SU-DHL-6 (cell line): ENCODE results near the gene PHLDA2.
A peak's percentile ranks its signal among the peaks of the same experiment; 100 is the strongest.

Experiments used
- H2AFZ ChIP-seq: fragments of 200-600 bp; sonication (generic); 2 replicates; pipeline ENCODE4 v1.6.1; 2014; ENCODE audit warnings: low read depth, mild to moderate bottlenecking, moderate library complexity, mixed read lengths, antibody characterized with exemption, low read length; ENCODE audit not compliant: severe bottlenecking
- H3F3A ChIP-seq: fragments of 200-600 bp; shearing (Covaris generic); 2 replicates; pipeline ENCODE4 v1.6.0; 2016; ENCODE audit warnings: antibody characterized with exemption, mild to moderate bottlenecking; ENCODE audit not compliant: insufficient read depth
- H3K27ac ChIP-seq: fragments of 200-600 bp; sonication (generic); 2 replicates; pipeline ENCODE4 v1.5.1; 2016; ENCODE audit warnings: low read depth, mild to moderate bottlenecking, low read length, moderate library complexity, mixed read lengths
- H3K27me3 ChIP-seq: fragments of 200-600 bp; sonication (generic), shearing (Covaris generic); 2 replicates; pipeline ENCODE4 v1.6.0; 2014; ENCODE audit warnings: mild to moderate bottlenecking, low read length
- H3K36me3 ChIP-seq: fragments of 200-600 bp; sonication (generic); 2 replicates; pipeline ENCODE4 v1.6.1; 2014; ENCODE audit warnings: mild to moderate bottlenecking, low read length, mixed read lengths
- H3K4me2 ChIP-seq: fragments of 300-600, 200-600 bp; shearing (Covaris generic), sonication (generic); 2 replicates; pipeline ENCODE4 v1.6.0; 2014; ENCODE audit warnings: low read length, low read depth, mild to moderate bottlenecking; ENCODE audit not compliant: poor library complexity, severe bottlenecking
- H3K4me3 ChIP-seq: fragments of 200-600 bp; sonication (generic); 2 replicates; pipeline ENCODE4 v1.5.1; 2014; ENCODE audit warnings: antibody characterized with exemption, low read length, mild to moderate bottlenecking, mixed read lengths; ENCODE audit not compliant: insufficient read depth, poor library complexity, severe bottlenecking
- H3K79me2 ChIP-seq: fragments of 200-600 bp; sonication (generic); 2 replicates; pipeline ENCODE4 v1.6.1; 2014; ENCODE audit warnings: mild to moderate bottlenecking, low read length, moderate library complexity; ENCODE audit not compliant: insufficient read depth
- H3K9ac ChIP-seq: fragments of 200-600 bp; sonication (generic); 2 replicates; pipeline ENCODE4 v1.7.0; 2014; ENCODE audit warnings: mild to moderate bottlenecking, low read length
- H3K9me2 ChIP-seq: fragments of 200-600 bp; sonication (generic); replicated peaks from 2 replicates; pipeline ENCODE4 v1.6.1; 2014; ENCODE audit warnings: low read length; ENCODE audit not compliant: insufficient read depth
- H3K9me3 ChIP-seq: fragments of 200-600 bp; sonication (generic); 2 replicates; pipeline ENCODE4 v1.6.1; 2014; ENCODE audit warnings: low read length, mixed read lengths; ENCODE audit not compliant: insufficient read depth
- H4K20me1 ChIP-seq: fragments of 200-600 bp; sonication (generic); 2 replicates; pipeline ENCODE4 v1.6.1; 2014; ENCODE audit warnings: low read depth, mild to moderate bottlenecking, antibody characterized with exemption, low read length, moderate library complexity, mixed read lengths
- EZH2phosphoT487 ChIP-seq: fragments of 200-600 bp; sonication (generic), shearing (Covaris generic); conservative IDR thresholded peaks from 2 replicates; pipeline ENCODE4 v1.6.1; 2018; ENCODE audit warnings: mild to moderate bottlenecking, antibody characterized with exemption, low read length, moderate library complexity, mixed read lengths
- TF ChIP-seq, protein P1 (sequence below): fragments of 200-600 bp; sonication (generic); IDR thresholded peaks from one replicate; pipeline ENCODE4 v1.5.1; 2017; ENCODE audit warnings: antibody characterized with exemption, mild to moderate bottlenecking, low read length, moderate library complexity; ENCODE audit not compliant: insufficient read depth, poor library complexity, severe bottlenecking

The PHLDA2 gene

DNA sequence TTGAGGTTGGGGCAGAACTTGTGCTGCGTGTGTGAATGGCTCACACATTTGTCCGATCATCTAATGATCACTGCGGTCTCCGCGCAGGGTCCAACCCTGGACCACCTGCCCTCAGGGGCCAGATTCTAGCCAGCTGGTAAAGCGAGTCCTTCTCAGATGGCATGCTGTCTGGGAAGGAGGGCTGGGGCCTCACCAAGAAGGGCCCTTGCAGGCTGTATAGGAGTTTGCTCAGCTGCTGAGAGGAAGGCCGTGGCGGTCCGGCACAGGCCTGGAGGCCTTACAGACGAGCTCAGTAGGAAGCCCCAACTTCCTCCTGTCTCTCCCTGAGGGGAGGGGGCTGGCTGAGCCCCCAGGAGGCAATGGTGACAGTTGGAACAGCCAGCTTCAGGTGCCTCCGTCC lies 13.7 kb downstream of the PHLDA2 start:
- Histone ChIP-seq H3K27ac (no peak overlapping the region), H3K36me3 (no peaks in the 10 kb centered on the region), H3K9me3 (no peaks in the 10 kb centered on the region), H4K20me1 (no peaks in the 10 kb centered on the region), H3K9me2 (no peaks in the 10 kb centered on the region), H3K27me3 (no peaks in the 10 kb centered on the region), H3K4me2 (no peak overlapping the region), H2AFZ (no peak overlapping the region), H3K79me2 (no peaks in the 10 kb centered on the region), H3K4me3 (no peak overlapping the region), H3K9ac (no peak overlapping the region), H3F3A (0 out of 2 replicates have a peak, but pooled peaks cover 3% of the 10 kb centered on the region)
- TF ChIP-seq, protein P1, sequence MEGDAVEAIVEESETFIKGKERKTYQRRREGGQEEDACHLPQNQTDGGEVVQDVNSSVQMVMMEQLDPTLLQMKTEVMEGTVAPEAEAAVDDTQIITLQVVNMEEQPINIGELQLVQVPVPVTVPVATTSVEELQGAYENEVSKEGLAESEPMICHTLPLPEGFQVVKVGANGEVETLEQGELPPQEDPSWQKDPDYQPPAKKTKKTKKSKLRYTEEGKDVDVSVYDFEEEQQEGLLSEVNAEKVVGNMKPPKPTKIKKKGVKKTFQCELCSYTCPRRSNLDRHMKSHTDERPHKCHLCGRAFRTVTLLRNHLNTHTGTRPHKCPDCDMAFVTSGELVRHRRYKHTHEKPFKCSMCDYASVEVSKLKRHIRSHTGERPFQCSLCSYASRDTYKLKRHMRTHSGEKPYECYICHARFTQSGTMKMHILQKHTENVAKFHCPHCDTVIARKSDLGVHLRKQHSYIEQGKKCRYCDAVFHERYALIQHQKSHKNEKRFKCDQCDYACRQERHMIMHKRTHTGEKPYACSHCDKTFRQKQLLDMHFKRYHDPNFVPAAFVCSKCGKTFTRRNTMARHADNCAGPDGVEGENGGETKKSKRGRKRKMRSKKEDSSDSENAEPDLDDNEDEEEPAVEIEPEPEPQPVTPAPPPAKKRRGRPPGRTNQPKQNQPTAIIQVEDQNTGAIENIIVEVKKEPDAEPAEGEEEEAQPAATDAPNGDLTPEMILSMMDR = no peak
- TF ChIP-seq EZH2phosphoT487 = no peak

DNA sequence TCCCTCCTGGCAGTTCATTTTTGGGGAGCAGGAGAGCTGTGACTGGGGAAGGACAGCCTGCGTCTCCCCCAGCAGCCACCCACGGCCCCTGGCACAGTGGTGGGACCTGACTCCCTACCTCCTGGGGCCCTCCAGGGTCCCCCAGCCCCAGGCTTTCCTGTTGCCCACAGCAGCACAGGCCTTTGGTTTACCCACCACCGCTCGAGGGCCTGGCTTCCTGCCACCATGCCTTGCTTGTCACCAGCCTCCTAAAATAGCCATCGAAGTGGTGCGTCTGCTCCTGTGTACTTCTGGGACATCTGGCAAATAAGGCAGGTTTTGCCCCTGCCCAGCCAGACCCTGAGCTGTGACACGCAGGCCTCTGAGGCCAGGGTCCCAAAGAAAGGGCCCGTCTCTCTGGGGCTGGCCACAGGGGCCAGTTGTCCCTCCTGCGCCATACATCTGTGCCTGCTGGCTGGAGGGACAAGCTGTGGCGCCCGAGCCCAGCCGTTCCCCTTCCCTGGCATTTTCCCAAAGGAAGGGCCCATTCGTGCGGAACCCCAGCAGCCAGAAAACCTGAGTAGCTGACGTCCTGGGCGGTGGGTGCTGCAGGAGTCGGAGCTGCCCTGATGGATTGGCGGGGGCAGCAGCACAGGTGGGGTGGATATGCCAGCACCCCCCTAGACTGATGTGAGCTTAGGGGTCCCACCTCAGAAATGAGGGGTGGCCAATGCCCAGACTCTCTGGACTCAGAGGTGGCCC lies 14.6 kb downstream of the PHLDA2 start:
- no peak for TF ChIP-seq EZH2phosphoT487
- TF ChIP-seq, protein P1 = no peak
- Histone ChIP-seq H2AFZ (no peak overlapping the region), H3K36me3 (no peaks in the 10 kb centered on the region), H3K4me3 (no peak overlapping the region), H3K79me2 (no peaks in the 10 kb centered on the region), H3K9me2 (no peaks in the 10 kb centered on the region), H3K9me3 (no peaks in the 10 kb centered on the region), H3K27me3 (no peaks in the 10 kb centered on the region), H3K9ac (no peak overlapping the region), H3K27ac (peak overlapping the region; percentile 25; the same call in 1 of the 2 replicates), H4K20me1 (no peaks in the 10 kb centered on the region), H3F3A (0 out of 2 replicates have a peak, but pooled peaks cover 3% of the 10 kb centered on the region), H3K4me2 (peak overlapping the region; percentile 11)

DNA sequence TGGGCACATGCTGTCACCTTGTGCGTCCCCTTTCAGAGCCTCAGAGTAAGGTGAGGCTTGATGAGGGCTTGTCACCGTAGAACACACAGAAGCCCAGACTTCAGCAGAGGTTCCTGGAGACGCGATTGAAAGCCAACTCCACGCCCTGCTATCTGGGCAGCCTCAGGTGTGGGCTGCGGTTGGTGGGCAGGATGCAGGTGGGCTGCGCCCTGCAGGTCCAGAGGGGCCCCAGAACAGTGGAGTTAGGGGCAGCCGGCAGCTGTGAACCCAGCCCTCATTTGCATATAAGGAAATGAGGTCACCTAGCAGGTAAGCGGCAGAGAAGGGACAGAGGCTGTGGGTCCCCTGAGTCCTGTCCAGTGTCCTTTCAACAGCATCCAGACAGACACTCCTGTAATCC lies 15.4 kb downstream of the PHLDA2 start:
- peak overlapping the region; percentile 25; the same call in 1 of the 2 replicates for H3K27ac ChIP-seq
- no peak overlapping the region for H2AFZ ChIP-seq
- 0 out of 2 replicates have a peak, but pooled peaks cover 3% of the 10 kb centered on the region for H3F3A ChIP-seq
- H3K4me3 ChIP-seq = no peak overlapping the region
- H3K9me3 ChIP-seq = no peaks in the 10 kb centered on the region
- H4K20me1 ChIP-seq = no peaks in the 10 kb centered on the region
- H3K9ac ChIP-seq = no peak overlapping the region
- H3K79me2 ChIP-seq = no peaks in the 10 kb centered on the region
- TF ChIP-seq EZH2phosphoT487 = no peak
- TF ChIP-seq, protein P1 = no peak
- H3K9me2 ChIP-seq = no peaks in the 10 kb centered on the region
- H3K36me3 ChIP-seq = no peaks in the 10 kb centered on the region
- H3K27me3 ChIP-seq = no peaks in the 10 kb centered on the region
- H3K4me2 ChIP-seq = peak overlapping the region; percentile 11
